DND-41 (cell line): Measurements from ENCODE around the gene MADCAM1.

Source experiments
- ATAC-seq: fragments of 200-7000 bp; cut with Tn5 transposase; 3 replicates; pipeline ENCODE4 v1.9.1; 2021; ENCODE audit warnings: low read depth; ENCODE audit not compliant: insufficient read depth
- DNase-seq: peaks from one replicate; pipeline ENCODE4 v3.0.0-alpha.2; 2020
- H2AFZ ChIP-seq: 2 replicates; pipeline ENCODE4 v1.6.0; 2012; ENCODE audit warnings: low read depth, low read length
- H3K27ac ChIP-seq: 2 replicates; pipeline ENCODE4 v1.5.1; 2012; ENCODE audit warnings: low read length, inconsistent platforms
- H3K27me3 ChIP-seq: fragments of 200-600 bp; sonication (generic); 2 replicates; pipeline ENCODE4 v1.6.0; 2012; ENCODE audit warnings: low read length, mild to moderate bottlenecking, inconsistent platforms; ENCODE audit not compliant: insufficient read depth, poor library complexity
- H3K36me3 ChIP-seq: 2 replicates; pipeline ENCODE4 v1.5.1; 2012; ENCODE audit warnings: low read length, inconsistent platforms; ENCODE audit not compliant: insufficient read depth
- H3K4me1 ChIP-seq: 2 replicates; pipeline ENCODE4 v1.5.1; 2012; ENCODE audit warnings: mild to moderate bottlenecking, low read length; ENCODE audit not compliant: insufficient read depth
- H3K4me2 ChIP-seq: 2 replicates; pipeline ENCODE4 v1.6.0; 2012; ENCODE audit warnings: mild to moderate bottlenecking, moderate library complexity, low read length, inconsistent platforms; ENCODE audit not compliant: insufficient read depth
- H3K4me3 ChIP-seq, 2 experiments: fragments of 200-600 bp in 1 of 2; shearing (Covaris generic) in 1 of 2; 2 replicates each; pipeline ENCODE4 v1.5.1; 2012 to 2016; ENCODE audit warnings: inconsistent platforms in 2 of 2, low read length in 2 of 2, mild to moderate bottlenecking in 2 of 2, low read depth in 1 of 2, moderate library complexity in 1 of 2
- H3K79me2 ChIP-seq: 2 replicates; pipeline ENCODE4 v1.6.0; 2012; ENCODE audit warnings: low read length, inconsistent platforms; ENCODE audit not compliant: insufficient read depth
- H3K9ac ChIP-seq: 2 replicates; pipeline ENCODE4 v1.6.0; 2012; ENCODE audit warnings: low read depth, mild to moderate bottlenecking, inconsistent platforms, low read length, moderate library complexity
- H3K9me3 ChIP-seq: 2 replicates; pipeline ENCODE4 v1.5.1; 2012; ENCODE audit warnings: low read length, moderate library complexity, mild to moderate bottlenecking, inconsistent platforms; ENCODE audit not compliant: insufficient read depth, severe bottlenecking
- H4K20me1 ChIP-seq: 2 replicates; pipeline ENCODE4 v1.6.0; 2012; ENCODE audit warnings: low read length; ENCODE audit not compliant: insufficient read depth
- CTCF ChIP-seq: IDR thresholded peaks from 2 replicates; pipeline ENCODE4 v1.5.1; 2012; ENCODE audit warnings: borderline replicate concordance, low read length, moderate library complexity, mild to moderate bottlenecking; ENCODE audit not compliant: poor library complexity, severe bottlenecking; ENCODE audit errors: extremely low read depth
- EZH2 ChIP-seq: IDR thresholded peaks from 3 replicates; pipeline ENCODE4 v1.6.1; 2012; ENCODE audit warnings: borderline replicate concordance, low read depth, mild to moderate bottlenecking, moderate library complexity, low read length, inconsistent platforms; ENCODE audit not compliant: severe bottlenecking

MADCAM1 gene

GRCh38 chr19:494171-495080 lies 1.9 kb upstream of the MADCAM1 start:
- Histone ChIP-seq H3K79me2 (peaks cover 4% of the 10 kb centered on the region), H3K9ac (no peak overlapping the region), H3K27me3 (no peaks in the 10 kb centered on the region), H3K4me1 (peaks cover 12% of the 10 kb centered on the region), H3K9me3 (no peaks in the 10 kb centered on the region), H3K4me2 (no peak overlapping the region), H4K20me1 (no peaks in the 10 kb centered on the region), H2AFZ (no peak overlapping the region), H3K27ac (no peak overlapping the region), H3K36me3 (no peaks in the 10 kb centered on the region; the same call in 1 of the 2 replicates), H3K4me3 (no peak overlapping the region)
- no peak for DNase-seq
- ATAC-seq, result no peak
- TF ChIP-seq CTCF, result no peak
- no peak for TF ChIP-seq EZH2

DNA sequence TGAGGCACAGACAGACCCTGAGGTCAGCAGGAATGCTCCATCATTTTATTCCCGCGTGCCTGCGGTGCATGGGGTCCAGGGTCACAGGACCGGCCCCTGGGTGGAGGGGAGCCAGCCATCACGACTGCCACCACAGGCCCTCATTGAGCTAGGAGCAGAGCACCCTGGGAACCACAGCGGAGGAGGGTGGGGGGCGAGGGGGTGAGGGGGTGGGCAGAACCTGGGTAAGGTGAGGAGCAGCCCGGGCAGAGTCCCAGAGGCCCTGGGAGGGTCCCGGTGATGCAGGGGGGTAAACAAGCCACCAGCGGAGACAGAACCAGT lies 1.2 kb upstream of the MADCAM1 start:
- Histone ChIP-seq H3K27ac (no peak overlapping the region), H4K20me1 (no peaks in the 10 kb centered on the region), H3K9me3 (no peaks in the 10 kb centered on the region), H3K27me3 (no peaks in the 10 kb centered on the region), H3K79me2 (no peaks in the 10 kb centered on the region), H3K36me3 (no peaks in the 10 kb centered on the region), H3K4me1 (peaks cover 6% of the 10 kb centered on the region), H3K9ac (no peak overlapping the region), H3K4me3 (no peak overlapping the region), H2AFZ (no peak overlapping the region), H3K4me2 (no peak overlapping the region)
- ATAC-seq, result no peak
- no peak for DNase-seq
- TF ChIP-seq CTCF, result no peak
- no peak for TF ChIP-seq EZH2

DNA sequence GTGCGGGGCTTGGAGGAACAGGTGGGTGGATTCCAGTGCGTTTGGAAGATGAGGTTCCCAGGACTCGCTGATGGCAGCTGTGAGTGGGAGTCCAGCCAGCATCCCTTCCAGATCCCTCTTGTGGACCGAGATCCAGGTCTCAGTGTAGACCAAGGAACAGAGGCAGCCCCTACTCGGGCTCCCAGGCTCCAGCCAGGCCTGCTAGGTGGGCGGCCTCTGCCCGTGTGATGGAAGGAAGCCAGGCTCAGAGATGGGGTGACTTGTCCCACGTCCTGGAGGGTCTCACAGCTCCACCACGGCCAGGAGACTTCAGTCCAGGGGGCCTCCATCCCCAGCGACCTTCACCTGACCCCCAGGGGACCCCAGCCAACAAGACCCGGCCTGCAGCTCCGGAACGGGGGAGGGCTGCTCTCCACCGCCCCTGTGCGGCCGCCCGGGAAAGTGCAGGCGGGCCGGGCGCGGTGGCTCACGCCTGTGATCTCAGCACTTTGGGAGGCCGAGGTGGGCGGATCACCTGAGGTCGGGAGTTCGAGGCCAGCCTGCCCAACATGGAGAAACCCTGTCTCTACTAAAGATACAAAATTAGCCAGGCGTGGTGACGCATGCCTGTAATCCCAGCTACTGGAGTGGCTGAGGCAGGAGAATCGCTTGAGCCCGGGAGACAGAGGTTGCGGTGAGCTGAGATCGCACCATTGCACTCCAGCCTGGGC lies 729 bp upstream of the MADCAM1 start:
- Histone ChIP-seq H3K4me1 (peaks cover under 1% of the 10 kb centered on the region), H3K9ac (no peak overlapping the region), H3K4me3 (no peak overlapping the region), H3K36me3 (no peaks in the 10 kb centered on the region), H3K79me2 (no peaks in the 10 kb centered on the region), H2AFZ (no peak overlapping the region), H3K9me3 (no peaks in the 10 kb centered on the region), H4K20me1 (no peaks in the 10 kb centered on the region), H3K27ac (no peak overlapping the region), H3K27me3 (no peaks in the 10 kb centered on the region), H3K4me2 (no peak overlapping the region)
- peak; percentile 31; the same call in 1 of the 3 replicates for ATAC-seq
- DNase-seq, result no peak
- TF ChIP-seq CTCF, result peak; percentile 47
- no peak for TF ChIP-seq EZH2
